DMS114 treated with DMSO at 0.1 percent for 48 hours (cell line): Measurements from ENCODE around the gene SNUPN.
A peak's percentile ranks its signal among the peaks of the same experiment; 100 is the strongest.

Experiments used
- DNase-seq: peaks from one replicate; lab custom pipeline; 2025; ENCODE audit not compliant: unreplicated experiment; lab: John Stamatoyannopoulos, UW

SNUPN gene

GRCh38 chr15:75625542-75626347 is at the start of gene SNUPN:
Gene SNUPN, minus strand, starts transcription at chr15:75625725. Its CDS starts 4,674 bp downstream, at chr15:75621051.
- DNase-seq = peak; percentile 93

DNA sequence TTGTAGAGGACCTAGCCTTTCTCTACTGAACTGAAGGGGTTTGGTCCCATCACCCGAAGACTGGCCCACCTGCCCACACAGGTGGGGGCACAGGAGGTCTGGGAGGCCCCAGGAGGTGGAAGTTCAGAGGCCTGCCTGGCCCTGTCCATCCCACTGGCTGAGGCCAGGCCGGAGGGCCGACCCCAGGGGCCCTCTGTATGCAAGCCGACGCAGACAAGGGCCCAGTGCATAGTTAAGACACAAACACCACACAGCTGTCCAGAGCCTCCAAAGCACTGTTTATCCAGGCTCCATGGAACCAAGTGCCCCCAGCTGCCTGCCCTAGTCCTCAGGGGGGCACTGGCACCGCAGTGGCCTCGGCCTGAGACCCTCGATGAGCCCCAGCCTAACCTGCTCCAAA is 48.8 kb upstream of the SNUPN start:
- no peak for DNase-seq

- no peak for DNase-seq
Observed at GRCh38 chr15:75673426-75674235, 48.1 kb upstream of the SNUPN start.

DNA sequence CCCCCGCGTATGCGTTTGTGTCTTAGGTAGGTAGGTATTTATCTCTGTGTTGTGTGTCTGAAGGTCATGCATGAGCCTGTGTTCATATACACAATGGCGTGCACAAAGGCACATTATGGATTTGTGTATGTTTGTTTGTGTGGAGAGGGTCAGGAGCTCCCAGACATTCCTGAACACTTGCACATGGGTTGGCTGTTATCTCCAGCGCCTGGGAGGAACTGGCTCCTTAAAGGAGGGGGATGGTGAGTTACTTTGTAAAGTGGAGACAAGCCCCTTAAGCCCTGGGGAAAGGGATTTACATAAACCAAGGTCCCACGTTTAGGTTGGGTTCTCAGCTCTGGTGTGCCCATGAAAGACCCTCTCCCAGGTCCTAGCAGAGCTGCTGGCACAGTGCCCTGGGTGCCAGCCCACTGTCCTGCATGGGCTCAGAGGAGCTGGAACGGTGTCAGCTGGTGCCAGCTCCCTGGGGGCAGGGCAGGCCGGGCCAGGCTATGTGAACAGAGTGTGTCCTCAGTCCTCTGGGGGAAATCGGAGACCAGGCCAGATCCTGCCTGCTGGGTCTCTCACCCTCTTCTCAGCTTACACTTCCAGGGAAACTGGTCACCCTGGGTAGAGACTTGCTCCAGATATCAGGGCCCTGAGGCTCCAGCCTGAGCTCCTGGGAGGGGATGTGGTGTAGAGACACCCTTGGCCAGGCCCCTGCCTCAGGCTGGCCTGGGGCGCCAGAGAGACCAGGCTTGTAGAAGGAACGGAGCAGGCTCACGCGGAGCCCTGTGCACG is 47.3 kb upstream of the SNUPN start:
- no peak for DNase-seq

DNA sequence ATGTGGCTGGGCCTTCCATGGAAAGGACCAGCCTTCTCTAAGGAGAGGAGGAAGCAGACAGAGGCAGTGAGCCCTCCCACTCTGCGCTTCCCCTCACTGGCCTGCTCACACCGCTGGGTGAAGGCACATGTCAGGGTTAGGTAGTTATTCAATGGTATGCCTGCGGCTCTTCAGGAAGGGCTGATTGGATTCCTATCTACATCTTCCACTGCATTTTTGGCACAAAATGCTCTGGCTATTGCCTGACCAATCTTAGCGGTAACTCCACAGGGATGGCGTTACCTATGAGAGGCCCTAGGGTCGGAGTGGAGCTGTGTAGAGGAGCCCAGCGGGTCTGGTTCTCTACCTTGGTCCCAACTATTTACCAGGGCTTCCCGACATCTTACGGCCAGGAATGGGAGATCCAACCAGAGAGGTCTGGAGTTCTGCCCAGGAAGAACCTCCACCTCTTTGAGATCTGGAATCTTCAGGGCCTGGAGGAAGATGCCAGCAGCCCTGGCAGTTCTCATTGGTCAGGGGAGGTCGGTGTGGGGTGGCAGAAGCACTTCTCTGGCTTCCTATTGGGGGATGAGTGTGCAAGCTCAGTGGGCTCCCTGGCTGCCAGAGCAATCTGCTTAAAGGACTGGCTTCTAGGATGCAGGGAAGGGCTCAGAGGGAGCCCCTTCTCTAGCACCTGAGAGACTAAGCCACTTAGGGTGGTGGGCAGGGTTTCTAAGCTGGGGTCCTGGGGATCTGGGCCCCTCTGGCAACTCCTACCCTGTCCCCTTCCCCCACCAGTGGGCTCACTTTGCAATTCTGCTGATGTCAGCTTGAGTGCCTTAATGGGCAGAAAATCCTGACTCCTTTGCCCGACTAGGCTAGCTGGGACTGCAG is 46.4 kb upstream of the SNUPN start:
- no peak for DNase-seq

DNA sequence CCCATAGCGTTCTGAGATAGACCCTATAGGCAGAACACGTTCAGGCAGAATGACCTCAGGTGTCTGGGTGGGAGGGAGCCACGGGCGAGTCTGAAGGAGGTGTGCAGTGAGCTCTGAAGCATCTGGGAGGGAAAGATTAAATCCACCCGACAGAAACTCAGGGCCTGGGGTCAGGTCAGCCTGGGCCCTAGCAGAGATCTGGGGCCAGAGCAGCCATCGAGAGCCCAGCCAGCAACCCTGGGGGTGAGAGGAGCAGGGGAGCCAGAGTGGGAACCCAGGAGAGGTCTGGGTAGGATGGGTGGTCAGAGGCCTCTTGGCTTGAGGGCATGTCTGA is 44.3 kb upstream of the SNUPN start:
- DNase-seq = no peak

DNA sequence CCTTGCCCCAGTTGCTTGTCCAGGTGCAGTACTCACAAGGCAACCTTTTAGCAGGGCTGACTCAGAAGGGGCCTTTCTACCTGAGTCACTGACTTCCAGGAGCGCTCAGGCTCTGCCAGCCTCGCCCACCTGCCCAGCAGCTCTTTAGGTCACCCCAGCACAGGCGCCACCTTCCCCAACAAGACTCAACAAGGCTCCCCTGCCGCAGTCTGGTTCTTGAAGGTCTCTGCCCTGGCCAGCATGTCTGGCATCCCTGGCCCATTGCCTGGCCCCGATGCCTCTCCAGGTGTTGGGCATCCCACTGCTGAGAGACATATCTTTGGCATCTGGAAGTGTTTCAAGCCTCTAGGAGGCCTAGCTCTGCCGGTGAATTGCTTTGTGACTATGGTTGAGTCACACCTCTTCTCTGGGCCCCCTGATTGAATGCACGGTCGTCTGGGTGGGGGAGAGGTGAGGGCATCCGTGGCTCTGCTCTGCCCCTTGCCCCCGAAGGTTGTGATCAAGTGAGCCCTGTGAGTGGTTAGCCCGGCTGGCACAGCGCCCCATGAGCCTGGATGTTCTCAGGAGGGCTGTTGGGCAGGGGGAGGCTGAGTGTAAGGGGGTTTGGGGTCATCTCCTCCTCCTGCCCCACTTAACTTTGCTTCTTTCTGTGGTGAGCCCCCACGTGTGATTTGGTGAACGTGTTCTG is 43.8 kb upstream of the SNUPN start:
- DNase-seq = no peak

- DNase-seq = no peak
Observed at GRCh38 chr15:75666823-75667501, 41.4 kb upstream of the SNUPN start.

DNA sequence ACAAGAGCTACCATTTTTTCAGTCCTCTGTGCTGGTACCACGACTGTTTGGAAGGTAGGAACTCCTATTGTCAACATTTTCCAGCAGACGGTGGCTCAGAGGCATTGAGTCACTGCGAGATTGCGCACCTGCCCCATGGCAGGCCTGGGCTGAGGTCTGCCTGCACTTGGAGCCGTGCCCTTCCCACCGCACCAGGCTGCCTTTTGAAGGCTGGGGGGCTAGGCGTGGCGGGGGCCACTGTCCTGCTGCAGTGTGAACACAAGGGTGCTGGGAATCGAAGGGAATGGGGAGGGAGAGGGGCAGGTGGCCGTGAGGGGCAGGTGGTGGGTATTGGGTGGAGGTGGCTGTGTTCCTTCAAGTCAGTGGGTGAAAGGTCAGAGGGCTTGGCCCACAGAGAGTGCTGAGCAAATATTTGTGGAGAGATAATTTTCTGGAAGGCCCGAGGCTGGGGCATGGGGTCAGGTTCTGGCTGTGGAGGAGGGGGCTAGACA is 38.5 kb upstream of the SNUPN start:
- no peak for DNase-seq

DNA sequence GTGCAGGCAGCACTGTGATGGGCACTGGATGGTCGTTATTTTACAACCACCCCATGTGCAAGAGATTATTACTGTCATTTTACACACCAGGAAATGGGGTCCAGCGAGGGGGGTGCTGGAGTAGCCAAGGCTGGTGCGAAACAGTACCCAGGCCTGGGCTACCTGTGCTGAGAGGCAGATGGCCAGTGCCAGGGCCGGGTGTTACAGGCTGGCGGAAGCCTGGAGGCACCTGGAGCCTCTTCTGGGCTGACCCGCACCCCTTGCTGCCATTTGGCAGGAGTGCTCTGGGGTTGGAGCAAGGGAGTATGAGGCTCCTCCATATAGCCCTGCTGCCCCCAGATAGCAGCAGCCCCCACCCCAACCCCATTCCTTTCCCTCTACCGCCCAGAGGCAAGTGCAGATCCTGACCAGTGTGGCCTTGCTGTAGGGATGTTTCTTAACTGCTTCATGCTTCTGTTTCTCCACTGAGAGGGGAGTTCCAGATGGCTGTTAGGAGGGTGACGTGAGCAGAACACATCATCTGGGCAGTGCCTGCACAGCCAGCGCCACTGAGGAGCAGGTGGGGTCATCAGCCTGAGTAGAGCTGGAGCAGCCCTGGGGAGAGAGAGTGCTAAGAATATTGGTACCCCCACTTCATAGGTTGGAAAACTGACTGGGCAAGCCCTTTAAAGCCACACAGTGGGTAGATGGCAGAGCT is 37.4 kb upstream of the SNUPN start:
- no peak for DNase-seq

GRCh38 chr15:75661756-75662140 is 36.2 kb upstream of the SNUPN start:
- no peak for DNase-seq

DNA sequence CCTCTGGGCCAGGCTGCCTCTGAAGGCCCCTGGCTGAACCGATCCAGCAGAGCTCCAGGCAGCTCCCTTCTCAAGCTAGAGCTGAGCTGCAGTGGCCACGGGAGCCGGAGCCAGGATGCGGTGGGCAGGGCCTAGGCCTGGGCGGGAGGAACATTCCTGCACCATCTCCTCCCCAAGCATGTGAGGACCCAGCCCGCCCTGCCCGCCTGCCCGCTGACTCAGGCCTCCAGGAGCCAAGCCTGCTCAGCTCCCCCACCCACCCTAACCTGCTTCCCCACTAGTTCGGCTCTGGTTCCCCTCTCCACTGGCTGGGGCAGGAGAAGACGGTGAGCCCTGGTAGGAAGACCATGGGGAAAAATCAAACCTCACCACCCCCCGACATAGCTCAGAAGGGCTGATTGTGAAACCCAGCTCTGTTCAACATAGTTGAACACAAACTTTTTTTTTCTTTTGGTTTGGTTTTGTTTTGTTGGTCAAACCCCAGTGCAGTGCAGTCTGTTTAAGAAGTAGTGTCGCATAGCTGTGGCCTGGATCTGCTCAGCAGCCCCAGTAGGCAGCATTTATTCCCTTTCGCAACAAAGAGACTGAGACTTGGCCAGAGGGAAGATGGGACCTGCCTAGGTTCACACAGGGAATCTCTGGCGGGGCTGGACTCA is 35.7 kb upstream of the SNUPN start:
- no peak for DNase-seq

DNA sequence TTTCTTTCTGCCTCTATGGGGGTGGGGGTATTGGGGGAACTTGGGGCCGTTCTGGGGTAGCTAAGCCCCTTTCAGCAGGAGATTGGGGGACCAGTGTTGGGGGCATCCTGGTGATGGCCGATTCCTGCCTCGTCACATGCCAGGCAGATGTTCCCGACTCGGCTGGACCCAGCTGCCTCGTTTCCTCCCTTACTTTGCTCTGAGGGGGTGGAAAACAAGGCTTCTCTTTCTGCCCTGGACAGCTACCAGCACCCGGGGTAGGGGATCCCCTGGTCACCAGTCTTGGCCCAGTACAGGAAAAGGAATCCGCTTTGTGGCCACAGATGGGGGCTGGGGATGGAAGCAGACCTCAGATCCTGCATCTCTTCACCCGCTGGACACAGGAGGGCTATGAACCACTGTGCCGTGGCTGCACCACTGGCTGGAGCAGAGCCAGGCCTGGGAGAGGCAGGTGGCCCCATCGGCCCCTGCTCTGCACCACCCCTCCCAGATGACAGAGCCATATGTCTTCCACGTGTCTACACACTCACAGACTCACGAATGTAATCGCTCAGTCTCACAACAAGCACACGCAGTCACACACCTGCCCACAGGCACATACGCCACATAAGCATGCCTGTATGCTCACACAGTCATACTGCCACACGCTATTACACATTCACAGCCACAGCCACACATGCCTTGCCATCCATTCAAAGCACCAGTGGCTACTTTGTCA is 34.6 kb upstream of the SNUPN start:
- DNase-seq = no peak

- no peak for DNase-seq
Observed at GRCh38 chr15:75659141-75659771, 33.7 kb upstream of the SNUPN start.

DNA sequence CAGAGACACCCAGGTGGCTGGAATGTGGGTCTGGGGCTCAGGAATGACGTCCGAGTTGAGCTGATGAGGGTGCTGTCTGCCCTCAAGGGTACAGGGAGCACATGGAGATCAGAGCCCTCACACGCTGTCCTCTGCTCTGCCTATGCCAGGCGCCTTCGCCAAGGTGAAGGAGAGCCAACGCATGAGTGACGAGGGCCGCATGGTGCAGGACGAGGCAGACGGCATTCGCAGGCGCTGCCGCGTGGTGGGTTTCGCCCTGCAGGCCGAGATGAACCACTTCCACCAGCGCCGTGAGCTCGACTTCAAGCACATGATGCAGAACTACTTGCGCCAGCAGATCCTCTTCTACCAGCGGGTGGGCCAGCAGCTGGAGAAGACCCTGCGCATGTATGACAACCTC is 31.3 kb upstream of the SNUPN start:
- no peak for DNase-seq

- DNase-seq = no peak
Observed at GRCh38 chr15:75656331-75656730, 30.8 kb upstream of the SNUPN start.

DNA sequence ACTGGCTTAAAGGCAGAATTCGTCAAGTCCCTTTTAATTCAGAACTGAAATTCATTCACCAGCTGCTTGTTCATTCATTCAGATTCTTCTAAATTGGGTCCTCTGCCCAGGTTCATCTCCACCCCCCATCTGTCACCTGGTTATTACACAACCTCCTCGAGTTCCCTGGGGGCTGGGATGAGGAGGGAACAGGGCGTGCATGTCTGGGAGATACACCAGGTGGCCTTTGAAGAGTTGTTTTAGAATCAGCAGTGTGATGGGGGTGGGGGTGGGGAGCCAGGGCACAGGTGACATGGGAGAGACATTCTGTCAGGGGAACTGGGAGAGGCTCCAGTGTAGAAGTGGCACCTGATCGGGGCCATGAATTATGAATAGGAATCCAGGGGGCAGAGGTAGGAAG is 30.4 kb upstream of the SNUPN start:
- DNase-seq = no peak
